HG03175 (cell line): ENCODE results near the gene SERTAD2.

Source experiments
- ATAC-seq: cut with Tn5 transposase; IDR thresholded peaks from one replicate; pipeline ENCODE4 v1.9.1; 2021; ENCODE audit warnings: mild to moderate bottlenecking, moderate library complexity; ENCODE audit not compliant: unreplicated experiment

The SERTAD2 gene

GRCh38 chr2:64649626-64650025 lies 4.1 kb downstream of the SERTAD2 start:
- no peak for ATAC-seq

GRCh38 chr2:64649013-64649484 lies 4.7 kb downstream of the SERTAD2 start:
- no peak for ATAC-seq

- ATAC-seq, result no peak
These were observed 7.5 kb downstream of the SERTAD2 start for GRCh38 chr2:64646007-64646880.

DNA sequence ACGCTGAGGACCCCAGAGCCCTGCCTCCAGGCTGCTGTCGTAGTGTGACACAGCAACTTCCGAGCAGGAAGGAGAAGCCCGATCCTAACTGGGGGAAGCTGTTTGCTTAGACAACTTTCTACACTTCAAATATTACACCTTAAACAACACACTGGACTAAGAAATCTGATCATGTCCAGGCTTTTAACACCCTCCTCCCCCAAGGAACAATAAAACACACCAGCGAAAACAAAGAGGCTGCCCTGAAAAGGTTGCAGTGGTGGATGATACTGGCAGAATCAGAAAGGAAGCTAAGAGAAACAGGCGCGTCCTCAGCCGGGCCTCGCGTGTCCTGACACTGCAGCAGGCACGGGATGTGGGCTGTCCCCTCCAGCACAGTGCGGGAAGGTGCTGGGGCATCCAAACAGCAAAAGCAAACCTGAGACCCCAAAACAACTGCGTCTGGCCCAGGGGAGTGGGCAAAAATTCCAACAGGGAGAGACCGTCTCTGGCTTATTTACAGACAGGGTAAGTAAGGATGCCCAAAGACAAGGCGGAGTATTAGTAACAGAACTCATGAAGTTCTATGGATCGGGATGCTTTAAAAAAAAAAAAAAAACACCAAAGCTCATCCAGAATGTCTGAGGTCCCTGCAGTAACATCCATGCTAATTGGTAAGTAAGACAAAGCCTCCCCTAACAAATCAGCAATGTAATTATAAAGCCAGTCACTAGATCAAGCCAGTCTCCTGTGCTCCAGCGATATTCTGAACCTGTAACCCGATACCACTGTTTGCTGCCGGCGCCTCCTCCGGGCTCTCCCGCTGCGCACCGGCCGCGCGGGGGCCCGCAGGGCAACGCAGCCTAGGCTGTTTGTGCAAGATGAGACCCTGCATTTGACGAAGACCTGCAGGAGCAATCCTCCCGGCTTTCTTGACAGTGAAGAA lies 9.0 kb downstream of the SERTAD2 start:
- peak; percentile 52 for ATAC-seq

- ATAC-seq, result peak; percentile 11
These were observed 9.8 kb downstream of the SERTAD2 start for GRCh38 chr2:64643838-64644457.

DNA sequence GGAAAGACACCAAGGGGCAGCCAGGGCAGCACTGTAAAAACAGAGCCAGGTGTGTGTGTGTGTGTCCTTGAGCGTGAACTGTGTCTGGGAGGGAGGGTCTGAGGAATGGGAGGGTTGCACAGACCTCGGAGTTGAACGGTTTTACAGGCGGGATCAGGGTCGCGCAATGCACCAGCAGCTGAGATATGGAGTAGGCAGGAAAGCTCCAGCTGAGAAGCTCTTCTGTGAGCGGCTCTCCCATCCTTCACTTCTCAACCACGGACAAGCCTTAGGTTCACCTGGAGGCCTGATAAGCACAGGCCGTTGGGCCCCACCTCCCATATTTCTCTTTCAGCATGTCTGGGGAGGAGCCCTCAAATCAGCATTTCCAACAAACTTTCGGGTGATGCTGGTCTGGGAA lies 12.1 kb downstream of the SERTAD2 start:
- no peak for ATAC-seq

DNA sequence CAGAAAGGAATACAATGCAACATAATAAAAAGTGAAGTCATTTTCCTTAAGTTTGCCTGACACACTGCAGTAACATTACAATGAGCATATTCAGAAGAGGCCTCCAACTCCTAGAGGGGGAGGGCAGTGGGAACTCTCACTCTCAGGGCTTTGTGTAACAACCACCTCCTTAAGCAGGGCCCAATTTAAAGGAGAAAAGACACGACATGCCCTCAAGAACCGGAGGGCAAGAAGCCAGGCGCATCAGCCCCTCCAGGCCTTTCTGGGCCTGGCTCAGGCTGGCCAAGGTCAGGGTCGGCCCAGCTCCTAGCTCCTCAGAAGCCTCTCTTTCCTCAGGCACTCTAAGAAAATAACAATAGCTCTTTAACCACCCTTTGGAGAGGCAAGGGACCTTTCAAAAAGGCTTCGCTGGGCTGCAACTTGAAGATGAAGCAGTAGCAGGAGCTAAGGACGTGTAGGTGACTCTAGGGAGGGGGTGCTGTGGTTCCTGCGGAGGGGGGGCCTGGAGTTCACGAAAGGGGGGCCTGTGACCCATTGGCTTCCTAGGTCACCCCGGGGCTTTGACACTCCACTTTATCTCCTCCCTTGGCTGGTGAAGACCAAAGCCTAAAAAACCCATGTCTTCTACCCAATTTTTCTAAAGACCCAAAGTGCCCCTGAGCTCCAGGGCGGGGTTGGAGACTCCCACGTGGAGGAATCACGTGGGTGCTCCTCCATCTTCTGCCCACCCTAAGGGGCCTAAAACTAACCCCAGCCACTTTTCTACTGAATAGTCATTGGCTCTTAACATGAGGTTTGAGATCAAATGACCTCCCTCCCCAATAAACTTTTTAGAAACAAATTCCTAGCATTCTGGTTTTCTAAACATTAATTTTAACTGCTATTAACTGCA lies 13.3 kb downstream of the SERTAD2 start:
- no peak for ATAC-seq

DNA sequence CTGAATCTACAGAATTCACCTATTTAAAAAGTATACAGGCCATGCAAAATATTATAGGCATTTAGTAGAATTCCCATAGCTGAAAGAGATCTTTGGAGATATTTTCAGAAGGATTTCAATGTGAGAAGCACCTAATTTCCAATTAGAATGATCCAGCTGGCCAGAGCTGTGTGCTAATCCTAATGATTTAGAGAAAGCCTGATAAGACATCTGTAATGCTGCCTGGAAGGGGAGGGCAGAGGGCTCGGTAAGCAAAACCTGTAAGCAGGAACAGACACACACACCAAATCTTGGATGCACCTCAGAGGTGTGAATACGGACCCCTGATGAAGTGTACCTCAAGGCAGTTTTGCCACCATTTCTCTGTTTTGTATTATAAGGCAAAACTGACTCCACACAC lies 14.0 kb downstream of the SERTAD2 start:
- no peak for ATAC-seq

- no peak for ATAC-seq
These were observed 15.1 kb downstream of the SERTAD2 start for GRCh38 chr2:64638502-64639120.

- ATAC-seq, result no peak
These were observed 15.8 kb downstream of the SERTAD2 start for GRCh38 chr2:64637931-64638330.

DNA sequence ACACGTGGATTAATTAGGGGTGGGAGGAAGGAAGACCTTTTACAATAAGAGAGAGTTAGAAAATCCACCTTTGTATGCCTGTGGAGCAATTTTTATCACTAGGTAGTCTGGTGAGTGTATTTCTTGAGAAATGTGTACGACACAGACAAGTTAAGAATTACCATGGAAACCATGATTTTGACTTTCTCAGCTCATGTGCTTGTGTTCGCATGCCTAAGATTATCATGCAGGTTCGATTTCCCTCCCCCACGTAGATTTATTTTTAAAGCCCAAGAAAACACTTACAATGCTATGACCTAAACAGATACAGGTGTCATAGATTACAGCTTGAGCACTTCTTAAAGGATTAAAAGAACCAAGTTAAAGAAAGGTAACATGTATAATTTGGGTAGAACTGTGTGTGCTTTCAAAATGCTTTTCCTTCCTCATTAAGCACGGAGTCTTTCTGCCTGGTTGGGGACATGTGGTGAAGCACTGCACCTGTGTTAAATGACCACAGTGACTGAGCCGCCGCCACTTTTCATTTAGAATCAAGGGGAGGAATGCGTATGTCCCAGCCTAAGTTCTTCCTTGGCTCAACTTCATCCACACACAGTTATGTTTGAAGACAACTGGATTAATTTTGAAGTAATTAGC lies 16.6 kb downstream of the SERTAD2 start:
- peak; percentile 62 for ATAC-seq

DNA sequence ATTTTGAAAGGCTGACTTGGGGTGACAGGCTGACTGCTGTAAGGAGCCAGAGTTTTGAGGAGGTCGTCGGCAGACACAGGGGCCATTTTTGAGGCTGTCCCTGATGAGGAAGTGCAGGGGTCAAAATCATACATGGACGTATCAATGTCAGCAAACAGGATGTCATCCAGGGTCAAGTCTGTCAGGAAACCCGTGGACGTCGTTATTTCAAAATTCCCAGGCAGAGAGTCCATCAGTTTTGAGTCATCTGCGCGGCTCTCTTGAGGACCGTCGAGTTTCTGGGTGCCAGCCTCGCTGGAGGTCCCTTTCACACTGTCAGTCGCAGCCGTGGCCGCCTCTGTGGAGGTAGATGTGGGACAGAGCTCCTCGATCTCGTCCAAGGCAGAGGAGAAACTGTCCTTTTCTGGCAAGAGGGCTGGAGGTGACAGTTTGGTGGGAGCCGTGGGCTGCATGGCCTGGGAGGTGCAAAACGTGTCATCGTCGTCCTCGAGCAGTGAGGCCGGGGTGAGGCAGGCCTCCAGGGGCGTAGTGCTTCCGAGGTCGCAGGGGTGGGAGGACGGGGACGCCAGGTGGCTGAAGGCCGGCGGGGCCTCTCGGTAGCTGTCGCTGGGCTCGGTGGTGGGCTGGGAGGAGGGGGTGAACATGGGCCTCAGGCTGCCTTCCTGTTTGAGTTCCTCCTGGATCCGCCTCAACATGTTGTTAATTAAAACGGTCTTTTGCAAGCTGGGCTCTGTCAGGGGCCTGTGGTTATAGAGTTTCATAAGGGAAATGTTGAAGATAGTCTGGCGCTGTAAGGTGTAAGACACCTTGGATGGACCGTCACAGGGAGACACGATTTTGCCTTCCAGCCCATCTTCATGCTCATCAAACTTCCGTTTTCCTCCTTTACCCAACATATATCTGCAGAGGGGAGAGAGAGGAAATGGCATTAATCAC lies 17.5 kb downstream of the SERTAD2 start:
- ATAC-seq, result peak; percentile 67

- no peak for ATAC-seq
These were observed 19.1 kb downstream of the SERTAD2 start for GRCh38 chr2:64634345-64635267.

- no peak for ATAC-seq
These were observed 20.6 kb downstream of the SERTAD2 start for GRCh38 chr2:64632835-64633819.

- no peak for ATAC-seq
These were observed 21.9 kb downstream of the SERTAD2 start for GRCh38 chr2:64631771-64632170.

DNA sequence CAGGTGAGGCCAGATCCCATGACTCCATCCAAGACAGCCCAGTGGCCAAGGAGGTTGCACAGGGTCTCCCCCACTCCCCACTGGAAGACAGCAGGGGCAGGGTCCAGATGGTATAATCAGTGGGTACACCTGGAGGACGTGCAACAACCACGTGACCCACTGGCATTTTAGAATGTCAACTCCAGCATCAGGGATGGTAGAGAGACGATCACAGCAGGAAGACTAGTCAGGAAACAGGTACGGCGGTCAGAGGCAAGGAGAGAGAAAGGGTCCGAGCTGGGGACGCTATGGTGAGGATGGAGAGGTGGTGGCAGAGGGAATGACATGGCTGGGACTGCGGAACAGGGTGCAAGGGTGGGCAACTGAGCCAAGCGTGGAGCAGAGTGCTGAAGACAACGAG lies 23.0 kb downstream of the SERTAD2 start:
- no peak for ATAC-seq
